K562 (cell line): ENCODE data around the gene POLD2. TPM values are rescaled to one million over a fixed set of nuclear protein-coding genes. Genes with fewer than 3 reads are reported as not detected.

Experiments
- CUX1 ChIP-seq: fragments of 200-800 bp; sonication (Bioruptor generic); IDR thresholded peaks from 2 replicates; pipeline ENCODE4 v1.6.1; 2016; ENCODE audit warnings: missing genetic modification characterization, missing compliant biosample characterization
- ETV6 ChIP-seq, 3 experiments: fragments of 150-350 bp in 1 of 3; sonication (generic) in 1 of 3; formaldehyde crosslinking in 1 of 3; IDR thresholded peaks; 2 replicates each; pipeline versions ENCODE4 v1.6.1 to v1.8.0; 2014 to 2022; ENCODE audit warnings: borderline replicate concordance in 2 of 3, low read depth in 2 of 3, antibody characterized with exemption in 1 of 3, low read length in 1 of 3, mild to moderate bottlenecking in 1 of 3, missing genetic modification reagents in 1 of 3
- HBP1 ChIP-seq: fragments of 450-650 bp; formaldehyde crosslinking; IDR thresholded peaks from 2 replicates; pipeline ENCODE4 v1.4.0; 2022; ENCODE audit warnings: missing genetic modification characterization
- HMBOX1 ChIP-seq: sonication (generic); IDR thresholded peaks from 2 replicates; pipeline ENCODE4 v1.6.1; 2016
- IRF9 ChIP-seq: fragments of 450-650 bp; IDR thresholded peaks from 2 replicates; pipeline ENCODE4 v1.6.1; 2016; ENCODE audit warnings: missing biosample characterization, missing genetic modification characterization
- NR4A1 ChIP-seq, 2 experiments: fragments of 250-450 bp in 1 of 2; fragments of 450-650 bp in 1 of 2; sonication (Bioruptor Pico) in 1 of 2; IDR thresholded peaks; 2 replicates each; pipeline versions ENCODE4 v1.4.0 to v1.6.1; 2016 to 2020; ENCODE audit warnings: mild to moderate bottlenecking in 2 of 2, missing compliant biosample characterization in 1 of 2, missing genetic modification characterization in 1 of 2, moderate library complexity in 1 of 2
- RBBP5 ChIP-seq: fragments of 200-600 bp; sonication (generic); IDR thresholded peaks from 2 replicates; pipeline ENCODE4 v1.6.1; 2012; ENCODE audit warnings: borderline replicate concordance, mild to moderate bottlenecking, low read length, control low read depth, inconsistent platforms; ENCODE audit not compliant: insufficient read depth, poor library complexity, severe bottlenecking
- RHOXF2B ChIP-seq: fragments of 250-450 bp; sonication (Bioruptor Pico); conservative IDR thresholded peaks from 2 replicates; pipeline ENCODE4 v1.5.1; 2021
- SRSF7 ChIP-seq: fragments of 200-400 bp; formaldehyde crosslinking; optimal IDR thresholded peaks from 2 replicates; pipeline ENCODE3; 2017; ENCODE audit warnings: mild to moderate bottlenecking, low read depth, low read length
- UBTF ChIP-seq, 2 experiments: IDR thresholded peaks; 2 replicates each; pipeline ENCODE4 v1.6.1; 2012; ENCODE audit warnings: improper control_type of control experiment in 2 of 2, low read depth in 2 of 2, low read length in 2 of 2, borderline replicate concordance in 1 of 2
- ZFP91 ChIP-seq: sonication (generic); formaldehyde crosslinking; IDR thresholded peaks from 2 replicates; pipeline ENCODE4 v1.8.0; 2022; ENCODE audit warnings: mild to moderate bottlenecking, missing genetic modification reagents
- polyA plus RNA-seq, 8 experiments: library from polyadenylated mRNA; depleted of rRNA in 4 of 8; stranded (reverse) in 5 of 8; unstranded in 3 of 8; fragments of >200 nt; fragmentation: Nextera tagmentation in 2 of 8; fragmentation: Illumina TruSeq in 1 of 8; extraction: Ambion mirVana in 2 of 8; extraction: Trizol in 1 of 8; gene quantifications; 2 replicates each; pipeline versions ENCODE4 v1.2.1 to v1.2.3, GENCODE V29; 2011 to 2014; ENCODE audit warnings: inconsistent platforms in 1 of 8, missing spikeins in 1 of 8
- total RNA-seq, 7 experiments: library from RNA; depleted of rRNA in 6 of 7; stranded (reverse); fragments of >200 nt in 6 of 7; fragmentation: Illumina TruSeq in 2 of 7; extraction: Trizol in 2 of 7; gene quantifications; 2 replicates each; pipeline versions ENCODE4 v1.2.1 to v1.2.3, GENCODE V29; 2011 to 2021; ENCODE audit warnings: low replicate concordance in 1 of 7

Gene POLD2
- total and polyA plus RNA-seq, 9 of the 15 experiments (the other 6 are each of a cell fraction or from before 2014, with no cell fraction given) = 29.7 to 259 (median 225) TPM

GRCh38 chr7:44158873-44159631 is 35.7 kb upstream of the POLD2 start (continued):
- TF ChIP-seq CUX1 (CRISPR knock-in tag) = no peak
- TF ChIP-seq IRF9 = no peak
- no peak for TF ChIP-seq SRSF7
- TF ChIP-seq UBTF (IDR thresholded peaks at IDR 0.05; ENCODE audit: borderline replicate concordance in 1 of 2, low read depth in 2 of 2, low read length in 2 of 2) = no peak
- TF ChIP-seq ZFP91 = no peak
- no peak for TF ChIP-seq HMBOX1
- TF ChIP-seq RBBP5 = no peak
- TF ChIP-seq ETV6 (IDR thresholded peaks at IDR 0.05; ENCODE audit: borderline replicate concordance in 1 of 2, low read depth in 2 of 2, low read length in 1 of 2) = no peak
- no peak for TF ChIP-seq ETV6 (CRISPR knock-in tag; IDR thresholded peaks at IDR 0.05; ENCODE audit: borderline replicate concordance)
- TF ChIP-seq NR4A1 (CRISPR knock-in tag; IDR thresholded peaks at IDR 0.05) = no peak
- TF ChIP-seq NR4A1 (tag; IDR thresholded peaks at IDR 0.05) = no peak
- no peak for TF ChIP-seq RHOXF2B (CRISPR knock-in tag)
- no peak for TF ChIP-seq HBP1 (CRISPR knock-in tag)
